ENCODE data around the gene TMEM120B.

The TMEM120B gene

GRCh38 chr12:121823101-121823726 is 110.7 kb downstream of the TMEM120B start:
- DNase-seq, result no peak

GRCh38 chr12:121823727-121824115 is 111.2 kb downstream of the TMEM120B start:
- DNase-seq, result no peak

- no peak for DNase-seq
Observed at GRCh38 chr12:121825041-121825523, 112.5 kb downstream of the TMEM120B start.

- DNase-seq, result no peak
Observed at GRCh38 chr12:121826318-121827150, 114.0 kb downstream of the TMEM120B start.

GRCh38 chr12:121827351-121828099 is 115.0 kb downstream of the TMEM120B start:
- no peak for DNase-seq

- DNase-seq, result no peak
Observed at GRCh38 chr12:121828306-121828705, 115.8 kb downstream of the TMEM120B start.

GRCh38 chr12:121828826-121829225 is 116.3 kb downstream of the TMEM120B start:
- DNase-seq, result no peak

- DNase-seq, result no peak
Observed at GRCh38 chr12:121829250-121829918, 116.8 kb downstream of the TMEM120B start.

GRCh38 chr12:121830134-121830533 is 117.6 kb downstream of the TMEM120B start:
- DNase-seq, result no peak

GRCh38 chr12:121830588-121831265 is 118.2 kb downstream of the TMEM120B start:
- DNase-seq, result no peak

All from activated effector memory CD4-positive, alpha-beta T cell treated with Interleukin-2 at 50 U/mL for 16 hours (primary cell).